HEK293 (cell line): ENCODE results near the gene MAGI2.

ENCODE experiments used
- CTCF ChIA-PET: fragments of 350-600 bp; formaldehyde crosslinking; extraction: SDS; loops from one replicate; lab custom pipeline; 2021; ENCODE audit warnings: antibody characterized with exemption; lab: Yijun Ruan, JAX
- POLR2A ChIA-PET: fragments of 300-600 bp; formaldehyde crosslinking; extraction: SDS; loops from one replicate; lab custom pipeline; 2020; ENCODE audit warnings: antibody characterized with exemption, inconsistent platforms; lab: Yijun Ruan, JAX
- H3K27ac ChIP-seq: fragments of 200-500 bp; sonication (Bioruptor generic); 2 replicates; pipeline ENCODE4 v1.5.1; 2014; ENCODE audit warnings: low read depth, low read length, control low read depth, inconsistent platforms; ENCODE audit errors: extremely low read depth
- H3K36me3 ChIP-seq, 2 experiments: fragments of 200-500 bp in 1 of 2; sonication (Bioruptor generic) in 1 of 2; 1 replicate in 1 of 2; 2 replicates in 1 of 2; pipeline ENCODE4 v1.5.1; 2014 to 2017; ENCODE audit warnings: inconsistent platforms in 2 of 2, low read length in 2 of 2; ENCODE audit not compliant: control insufficient read depth in 2 of 2, insufficient read depth in 1 of 2
- H3K4me1 ChIP-seq: fragments of 200-500 bp; sonication (Bioruptor generic); 2 replicates; pipeline ENCODE4 v1.5.1; 2014; ENCODE audit warnings: mild to moderate bottlenecking, low read length, inconsistent platforms; ENCODE audit not compliant: control insufficient read depth, insufficient read depth
- H3K4me3 ChIP-seq: 2 replicates; pipeline ENCODE4 v1.5.1; 2011; ENCODE audit warnings: low read depth, mild to moderate bottlenecking, control low read depth, low read length, moderate library complexity
- H3K9me3 ChIP-seq: fragments of 200-500 bp; sonication (Bioruptor generic); 2 replicates; pipeline ENCODE4 v1.5.1; 2014; ENCODE audit warnings: low read depth, low read length, inconsistent platforms; ENCODE audit not compliant: control insufficient read depth, insufficient read depth
- ATF2 ChIP-seq: fragments of 450-650 bp; formaldehyde crosslinking; IDR thresholded peaks from 2 replicates; pipeline ENCODE4 v1.5.1; 2016; ENCODE audit warnings: missing biosample characterization, missing genetic modification characterization, low read depth
- GLIS1 ChIP-seq: fragments of 450-650 bp; formaldehyde crosslinking; IDR thresholded peaks from 2 replicates; pipeline ENCODE4 v1.5.1; 2016; ENCODE audit warnings: missing biosample characterization, missing genetic modification characterization
- IKZF3 ChIP-seq: fragments of 450-650 bp; IDR thresholded peaks from 2 replicates; pipeline ENCODE4 v1.5.0; 2018; ENCODE audit warnings: missing biosample characterization, mild to moderate bottlenecking, missing genetic modification characterization, moderate library complexity
- INSM2 ChIP-seq: fragments of 450-650 bp; formaldehyde crosslinking; IDR thresholded peaks from 2 replicates; pipeline ENCODE4 v1.5.1; 2016; ENCODE audit warnings: missing biosample characterization, missing genetic modification characterization
- KLF1 ChIP-seq: fragments of 450-650 bp; formaldehyde crosslinking; IDR thresholded peaks from 2 replicates; pipeline ENCODE4 v1.5.1; 2016; ENCODE audit warnings: missing biosample characterization, missing genetic modification characterization
- KLF7 ChIP-seq: fragments of 450-650 bp; formaldehyde crosslinking; IDR thresholded peaks from 2 replicates; pipeline ENCODE4 v1.5.1; 2016; ENCODE audit warnings: missing biosample characterization, missing genetic modification characterization, borderline replicate concordance
- TSHZ1 ChIP-seq: fragments of 450-650 bp; formaldehyde crosslinking; IDR thresholded peaks from 2 replicates; pipeline ENCODE4 v1.5.1; 2016; ENCODE audit warnings: missing biosample characterization, missing genetic modification characterization, borderline replicate concordance
- ZBTB1 ChIP-seq: fragments of 450-650 bp; formaldehyde crosslinking; IDR thresholded peaks from 2 replicates; pipeline ENCODE4 v1.5.1; 2016; ENCODE audit warnings: missing biosample characterization, missing genetic modification characterization
- ZFP37 ChIP-seq: fragments of 450-650 bp; formaldehyde crosslinking; IDR thresholded peaks from 2 replicates; pipeline ENCODE4 v1.5.1; 2016; ENCODE audit warnings: missing biosample characterization, missing genetic modification characterization
- ZIC2 ChIP-seq: fragments of 450-650 bp; formaldehyde crosslinking; IDR thresholded peaks from 2 replicates; pipeline ENCODE4 v1.5.1; 2016; ENCODE audit warnings: missing biosample characterization, missing genetic modification characterization
- ZNF132 ChIP-seq: fragments of 450-650 bp; formaldehyde crosslinking; IDR thresholded peaks from 2 replicates; pipeline ENCODE4 v1.5.1; 2017; ENCODE audit warnings: missing biosample characterization, missing genetic modification characterization, borderline replicate concordance
- ZNF169 ChIP-seq: fragments of 450-650 bp; formaldehyde crosslinking; IDR thresholded peaks from 2 replicates; pipeline ENCODE4 v1.5.1; 2016; ENCODE audit warnings: missing biosample characterization, missing genetic modification characterization
- ZNF175 ChIP-seq: fragments of 450-650 bp; formaldehyde crosslinking; IDR thresholded peaks from 2 replicates; pipeline ENCODE4 v1.5.1; 2016; ENCODE audit warnings: missing biosample characterization, missing genetic modification characterization
- ZNF335 ChIP-seq: fragments of 450-650 bp; formaldehyde crosslinking; conservative IDR thresholded peaks from 2 replicates; pipeline ENCODE4 v1.5.1; 2016; ENCODE audit warnings: missing biosample characterization, missing genetic modification characterization
- ZNF391 ChIP-seq: fragments of 450-650 bp; formaldehyde crosslinking; IDR thresholded peaks from 2 replicates; pipeline ENCODE4 v1.5.1; 2016; ENCODE audit warnings: low read depth, missing biosample characterization, missing genetic modification characterization, borderline replicate concordance
- ZNF394 ChIP-seq: fragments of 450-650 bp; formaldehyde crosslinking; IDR thresholded peaks from 2 replicates; pipeline ENCODE4 v1.5.1; 2016; ENCODE audit warnings: missing biosample characterization, missing genetic modification characterization, mild to moderate bottlenecking, moderate library complexity, borderline replicate concordance
- ZNF518A ChIP-seq: fragments of 450-650 bp; formaldehyde crosslinking; conservative IDR thresholded peaks from 2 replicates; pipeline ENCODE4 v1.5.1; 2016; ENCODE audit warnings: low read depth, missing biosample characterization, missing genetic modification characterization
- ZNF585B ChIP-seq: fragments of 450-650 bp; formaldehyde crosslinking; IDR thresholded peaks from 2 replicates; pipeline ENCODE4 v1.5.1; 2016; ENCODE audit warnings: missing biosample characterization, missing genetic modification characterization
- ZNF600 ChIP-seq: fragments of 450-650 bp; formaldehyde crosslinking; IDR thresholded peaks from 2 replicates; pipeline ENCODE4 v1.5.1; 2016; ENCODE audit warnings: missing biosample characterization, missing genetic modification characterization
- ZNF623 ChIP-seq: fragments of 450-650 bp; formaldehyde crosslinking; IDR thresholded peaks from 2 replicates; pipeline ENCODE4 v1.5.1; 2016; ENCODE audit warnings: missing biosample characterization, missing genetic modification characterization
- ZNF664 ChIP-seq: fragments of 450-650 bp; formaldehyde crosslinking; IDR thresholded peaks from 2 replicates; pipeline ENCODE4 v1.5.1; 2016; ENCODE audit warnings: missing biosample characterization, missing genetic modification characterization
- ZNF670 ChIP-seq: fragments of 450-650 bp; formaldehyde crosslinking; IDR thresholded peaks from 2 replicates; pipeline ENCODE4 v1.5.1; 2016; ENCODE audit warnings: missing biosample characterization, missing genetic modification characterization, low read depth
- ZNF707 ChIP-seq: fragments of 450-650 bp; formaldehyde crosslinking; IDR thresholded peaks from 2 replicates; pipeline ENCODE4 v1.5.1; 2016; ENCODE audit warnings: missing biosample characterization, missing genetic modification characterization
- ZSCAN16 ChIP-seq: fragments of 450-650 bp; formaldehyde crosslinking; IDR thresholded peaks from 2 replicates; pipeline ENCODE4 v1.5.1; 2016; ENCODE audit warnings: missing biosample characterization, missing genetic modification characterization
- ZSCAN30 ChIP-seq: fragments of 450-650 bp; IDR thresholded peaks from 2 replicates; pipeline ENCODE4 v1.5.1; 2018; ENCODE audit warnings: missing biosample characterization, mild to moderate bottlenecking, missing genetic modification characterization, moderate library complexity
- ZXDB ChIP-seq: fragments of 450-650 bp; formaldehyde crosslinking; IDR thresholded peaks from 2 replicates; pipeline ENCODE4 v1.5.1; 2016; ENCODE audit warnings: missing biosample characterization, missing genetic modification characterization

The MAGI2 gene

GRCh38 chr7:78673272-78673671, 780.2 kb downstream of the MAGI2 start (continued):
- TF ChIP-seq ZNF707, result no peak
- TF ChIP-seq ATF2 (tag by site-specific recombination), result no peak
- no peak for TF ChIP-seq ZIC2 (tag by site-specific recombination)
- TF ChIP-seq ZFP37 (tag by site-specific recombination), result no peak
- TF ChIP-seq IKZF3 (tag by site-specific recombination), result no peak
- TF ChIP-seq ZNF585B, result no peak
- TF ChIP-seq GLIS1 (tag by site-specific recombination), result no peak
- no peak for TF ChIP-seq ZBTB1 (tag by site-specific recombination)
- no peak for TF ChIP-seq ZSCAN30
- no peak for TF ChIP-seq ZNF169

- H3K36me3 ChIP-seq, result no peaks in the 10 kb centered on the region
- POLR2A ChIA-PET, result no interaction called here
- no peak for TF ChIP-seq ZNF335
- no peak for TF ChIP-seq ZNF394
- TF ChIP-seq ZXDB (tag by site-specific recombination), result no peak
- TF ChIP-seq ZNF132, result no peak
- no peak for TF ChIP-seq GLIS1 (tag by site-specific recombination)
- TF ChIP-seq ZNF175 (tag by site-specific recombination), result no peak
- TF ChIP-seq ZSCAN16 (tag by site-specific recombination), result no peak
- TF ChIP-seq ZNF391 (tag by site-specific recombination), result no peak
- no peak for TF ChIP-seq INSM2 (tag by site-specific recombination)
- TF ChIP-seq ZNF664 (tag by site-specific recombination), result no peak
- no peak for TF ChIP-seq ZNF670 (tag by site-specific recombination)
- TF ChIP-seq ZNF600 (tag by site-specific recombination), result no peak
Observed at GRCh38 chr7:78662939-78663338, 790.5 kb downstream of the MAGI2 start.

GRCh38 chr7:78649976-78650375, 803.5 kb downstream of the MAGI2 start:
- POLR2A ChIA-PET, result no interaction called here
- CTCF ChIA-PET, result no interaction called here
- H3K4me1 ChIP-seq, result no peaks in the 10 kb centered on the region
- TF ChIP-seq TSHZ1, result no peak
- no peak for TF ChIP-seq ZNF664 (tag by site-specific recombination)
- TF ChIP-seq ZNF623 (tag by site-specific recombination), result no peak
- no peak for TF ChIP-seq KLF7 (tag by site-specific recombination)
- TF ChIP-seq ZNF518A (tag by site-specific recombination), result no peak
- no peak for TF ChIP-seq KLF1

More at GRCh38 chr7:78662939-78663338, 790.5 kb downstream of the MAGI2 start:
- Histone ChIP-seq H3K4me3 (no peak overlapping the region), H3K27ac (no peak overlapping the region), H3K9me3 (no peaks in the 10 kb centered on the region), H3K4me1 (no peaks in the 10 kb centered on the region)
- CTCF ChIA-PET, result no interaction called here

More at GRCh38 chr7:78649976-78650375, 803.5 kb downstream of the MAGI2 start:
- Histone ChIP-seq H3K27ac (no peak overlapping the region), H3K36me3 (no peaks in the 10 kb centered on the region), H3K4me3 (no peak overlapping the region), H3K9me3 (no peaks in the 10 kb centered on the region)
